Measurements from ENCODE around the gene CBR3.

DNA sequence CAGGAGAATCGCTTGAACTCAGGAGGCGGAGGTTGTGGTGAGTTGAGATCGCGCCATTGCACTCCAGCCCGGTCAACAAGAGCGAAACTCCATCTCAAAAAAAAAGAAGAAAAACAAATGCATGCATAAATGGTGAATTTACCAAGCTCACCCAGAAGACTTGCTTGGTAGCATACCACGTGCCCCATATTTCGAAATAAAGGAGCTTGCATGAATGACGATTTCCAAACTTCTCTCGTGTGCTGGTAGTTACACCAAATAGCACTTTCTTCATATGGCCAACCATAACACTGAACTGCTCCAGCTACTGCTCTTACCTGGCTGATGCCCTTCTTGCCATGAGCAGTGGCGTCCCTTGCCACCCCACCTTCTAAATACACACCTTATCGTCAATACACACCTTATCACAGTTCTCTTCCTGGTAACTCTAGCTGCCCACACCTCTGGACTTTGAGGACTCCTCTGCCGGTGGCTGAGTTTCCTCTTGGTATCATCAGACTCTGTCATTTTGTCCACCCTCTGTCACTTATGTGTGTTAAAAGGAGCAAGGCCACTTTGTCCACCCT, 24.6 kb downstream of the CBR3 start:
- TF ChIP-seq CREB1 (CRISPR knock-in tag; IDR thresholded peaks at IDR 0.05) (no peak), ZNF512 (CRISPR knock-in tag; IDR thresholded peaks at IDR 0.05; ENCODE audit: borderline replicate concordance) (no peak), JUN (CRISPR knock-in tag; IDR thresholded peaks at IDR 0.05) (no peak), IRF2 (CRISPR knock-in tag; IDR thresholded peaks at IDR 0.05; ENCODE audit: borderline replicate concordance, low read depth) (no peak)

All from WTC11 (cell line).